MM.1S (cell line): ENCODE measurements around the gene CTSH.

Source experiments
- CTCF ChIP-seq: fragments of 300-600 bp; sonication (generic); IDR thresholded peaks from 2 replicates; pipeline ENCODE4 v1.5.1; 2016; ENCODE audit warnings: antibody characterized with exemption, low read length, mixed read lengths
- EZH2 ChIP-seq: fragments of 300-600 bp; sonication (generic); optimal IDR thresholded peaks from 2 replicates; pipeline ENCODE3; 2017; ENCODE audit warnings: low read depth, mild to moderate bottlenecking, antibody characterized with exemption, low read length, mixed read lengths
- EZH2phosphoT487 ChIP-seq: fragments of 300-600 bp; sonication (generic); IDR thresholded peaks from 2 replicates; pipeline ENCODE4 v1.6.1; 2018; ENCODE audit warnings: antibody characterized with exemption, low read length

GRCh38 chr15:78925956-78926743, 18.7 kb downstream of the CTSH start:
- no peak for TF ChIP-seq CTCF
- TF ChIP-seq EZH2, result no peak
- no peak for TF ChIP-seq EZH2phosphoT487
